ES-I3 (cell line): Measurements from ENCODE around the gene GNB1.
"Not testable (repeated sequence)": the region's sequence is repeated elsewhere in the genome, so short reads cannot be mapped to it uniquely, and the experiment has no call there.

Source experiments
- H3K36me3 ChIP-seq: 2 replicates; pipeline ENCODE4 v1.6.1; 2013; ENCODE audit warnings: mild to moderate bottlenecking, low read length, control low read depth, moderate library complexity; ENCODE audit not compliant: insufficient read depth
- H3K4me1 ChIP-seq: 2 replicates; pipeline ENCODE4 v1.6.1; 2013; ENCODE audit warnings: mild to moderate bottlenecking, control low read depth, low read length; ENCODE audit not compliant: insufficient read depth
- H3K9ac ChIP-seq: 2 replicates; pipeline ENCODE4 v1.6.1; 2013; ENCODE audit warnings: low read depth, mild to moderate bottlenecking, low read length, moderate library complexity
- H3K9me3 ChIP-seq: 2 replicates; pipeline ENCODE4 v1.6.1; 2013; ENCODE audit warnings: mild to moderate bottlenecking, low read length, moderate library complexity; ENCODE audit not compliant: control insufficient read depth, insufficient read depth

Gene GNB1

DNA sequence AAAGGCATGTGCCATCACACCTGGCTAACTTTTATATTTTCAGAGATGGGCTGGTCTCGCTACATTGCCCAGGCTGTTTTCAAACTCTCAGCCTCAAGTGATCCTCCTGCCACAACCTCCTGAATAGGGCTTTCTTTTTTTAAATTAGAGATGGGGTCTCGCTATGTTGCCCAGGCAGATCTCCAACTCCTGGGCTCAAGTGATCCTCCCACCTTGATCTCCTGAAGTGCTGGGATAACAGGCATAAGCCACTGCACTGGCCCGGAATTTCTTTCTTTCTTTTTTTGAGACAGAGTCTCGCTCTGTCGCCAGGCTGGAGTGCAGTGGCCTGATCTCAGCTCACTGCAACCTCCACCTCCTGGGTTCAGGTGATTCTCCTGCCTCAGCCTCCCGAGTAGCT, 34.7 kb downstream of the GNB1 start:
- H3K9ac ChIP-seq, H3K36me3 ChIP-seq, H3K9me3 ChIP-seq: not testable (repeated sequence)
- peaks cover 18% of the 10 kb centered on the region for H3K4me1 ChIP-seq

DNA sequence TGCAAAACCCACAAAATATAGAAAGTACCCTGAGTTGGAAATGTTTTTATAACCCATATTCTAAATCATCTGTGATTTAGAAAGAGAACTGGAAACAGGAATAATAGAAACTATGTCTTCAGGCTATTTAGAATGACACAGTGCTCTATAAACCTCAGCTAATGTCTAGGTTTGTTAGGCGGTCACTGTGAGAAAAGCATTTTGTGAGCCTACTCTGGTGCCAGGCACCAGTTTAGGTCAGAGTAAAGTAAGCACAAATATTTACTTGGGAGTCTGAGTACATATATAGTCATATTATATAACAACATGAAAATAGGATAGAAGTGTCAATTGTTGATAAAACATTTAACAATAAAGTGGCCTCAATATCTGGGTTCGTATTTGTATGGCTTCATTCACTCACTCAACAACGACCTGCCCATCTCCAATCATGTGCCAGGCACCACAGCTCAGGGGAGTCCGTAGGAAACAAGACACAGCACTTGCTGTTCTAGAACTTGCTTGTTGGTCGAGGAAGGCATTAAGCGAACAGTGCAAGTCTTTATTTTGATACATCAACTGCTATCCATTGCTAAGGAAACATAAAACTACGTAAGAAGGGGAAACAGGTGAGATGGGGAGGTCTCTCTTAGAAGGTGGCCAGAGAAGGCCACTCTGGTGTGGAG, 37.2 kb downstream of the GNB1 start:
- peaks cover 12% of the 10 kb centered on the region for H3K4me1 ChIP-seq
- no peak overlapping the region for H3K9ac ChIP-seq
- H3K36me3 ChIP-seq: no peaks in the 10 kb centered on the region
- H3K9me3 ChIP-seq: no peaks in the 10 kb centered on the region

DNA sequence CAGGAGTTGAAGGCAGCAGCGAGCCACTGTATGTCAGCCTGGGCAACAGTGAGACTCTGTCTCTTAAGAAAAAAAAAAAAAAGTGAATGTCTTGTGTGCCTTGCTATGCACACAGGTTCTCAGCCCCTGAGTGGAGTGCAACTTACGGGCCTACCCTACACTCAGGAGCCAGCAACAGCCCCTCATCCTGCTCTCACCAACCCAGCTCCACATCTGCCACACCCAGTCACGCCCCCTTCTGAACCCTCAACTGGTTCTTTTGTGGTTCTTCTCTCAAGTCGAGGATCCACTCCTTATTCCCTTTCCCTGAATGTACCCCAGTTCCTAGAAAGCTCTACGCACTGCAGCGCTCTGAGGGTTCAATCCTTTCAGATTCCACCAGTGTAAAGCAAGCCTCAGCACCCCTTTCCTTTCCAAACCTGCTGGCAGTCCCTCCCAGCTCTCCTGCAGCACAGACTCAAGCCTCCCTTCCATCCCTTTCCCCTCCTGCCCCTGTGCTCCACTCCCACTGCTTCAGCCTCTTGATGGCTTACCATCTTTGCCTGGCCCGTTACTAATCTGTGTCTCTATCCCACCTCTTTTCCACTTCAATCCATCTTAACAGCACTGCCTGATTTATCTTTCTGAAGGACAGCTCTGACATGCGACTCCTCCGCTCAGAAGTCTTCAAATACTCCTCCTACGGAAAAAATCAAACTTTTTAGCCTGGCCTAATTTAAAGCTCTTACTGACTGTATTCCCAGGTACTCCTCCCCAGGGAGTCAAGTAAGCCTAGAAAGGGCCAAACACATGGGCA, 38.1 kb downstream of the GNB1 start:
- Histone ChIP-seq H3K36me3 (no peaks in the 10 kb centered on the region), H3K9me3 (no peaks in the 10 kb centered on the region), H3K4me1 (peaks cover 7% of the 10 kb centered on the region; the same call in 1 of the 2 replicates), H3K9ac (no peak overlapping the region)

DNA sequence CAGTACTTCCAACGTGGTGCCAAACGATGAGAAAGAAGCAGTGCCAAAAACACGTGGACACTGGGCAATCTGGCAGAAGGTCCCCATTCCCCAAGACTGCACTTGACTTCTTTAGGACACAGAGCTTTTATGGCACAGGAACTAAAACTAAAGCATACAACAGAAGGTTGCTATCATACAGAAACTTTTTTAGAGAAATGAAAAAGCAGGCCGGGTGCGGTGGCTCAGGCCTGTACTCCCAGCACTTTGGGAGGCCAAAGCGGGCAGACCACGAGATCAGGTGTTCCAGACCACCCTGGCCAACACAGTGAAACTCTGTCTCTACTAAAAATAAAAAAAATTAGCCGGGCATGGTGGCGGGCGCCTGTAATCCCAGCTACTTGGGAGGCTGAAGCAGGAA, 43.0 kb downstream of the GNB1 start:
- Histone ChIP-seq H3K36me3 (peaks cover 3% of the 10 kb centered on the region; the same call in 1 of the 2 replicates), H3K9ac (no peak overlapping the region), H3K4me1 (peaks cover 3% of the 10 kb centered on the region; the same call in 1 of the 2 replicates), H3K9me3 (no peaks in the 10 kb centered on the region)

DNA sequence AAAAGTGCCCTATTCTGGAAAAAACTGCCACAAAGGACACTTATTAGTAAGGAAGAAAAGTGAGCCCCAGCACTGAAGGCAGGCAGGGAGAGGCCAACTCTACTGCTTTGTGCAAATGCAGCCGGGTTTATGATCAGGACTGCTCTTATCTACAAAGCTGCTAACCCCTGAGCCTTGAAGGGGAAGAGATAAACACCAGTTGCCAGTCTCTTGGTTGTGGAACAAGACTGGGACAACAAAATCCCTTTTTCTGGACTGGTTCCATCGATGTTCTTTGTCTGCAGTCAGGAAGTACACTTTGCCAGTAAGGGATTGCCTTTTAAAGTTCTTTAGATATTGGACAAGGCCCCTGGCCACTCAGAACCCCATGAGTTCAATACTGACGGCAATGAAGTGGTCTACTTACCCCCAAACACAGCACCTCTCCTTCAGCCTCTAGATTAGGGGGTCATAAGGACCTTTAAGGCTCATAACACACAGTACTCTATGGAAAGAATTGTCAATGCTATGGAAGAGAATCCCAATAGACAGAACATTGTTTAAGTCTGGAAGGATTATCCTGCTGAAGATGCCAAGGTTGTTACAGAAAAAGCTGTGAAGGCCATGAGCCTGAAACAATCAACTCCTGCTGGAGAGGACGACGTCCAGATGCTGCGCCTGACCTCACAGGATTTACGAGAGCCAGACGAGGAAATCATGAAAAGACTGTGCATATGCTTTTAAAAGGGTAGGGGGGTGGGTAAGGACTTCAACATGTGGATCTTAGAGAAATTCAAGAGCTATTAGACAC, 43.6 kb downstream of the GNB1 start:
- Histone ChIP-seq H3K9ac (no peak overlapping the region), H3K4me1 (peaks cover 3% of the 10 kb centered on the region; the same call in 1 of the 2 replicates), H3K9me3 (no peaks in the 10 kb centered on the region), H3K36me3 (peaks cover 3% of the 10 kb centered on the region; the same call in 1 of the 2 replicates)

DNA sequence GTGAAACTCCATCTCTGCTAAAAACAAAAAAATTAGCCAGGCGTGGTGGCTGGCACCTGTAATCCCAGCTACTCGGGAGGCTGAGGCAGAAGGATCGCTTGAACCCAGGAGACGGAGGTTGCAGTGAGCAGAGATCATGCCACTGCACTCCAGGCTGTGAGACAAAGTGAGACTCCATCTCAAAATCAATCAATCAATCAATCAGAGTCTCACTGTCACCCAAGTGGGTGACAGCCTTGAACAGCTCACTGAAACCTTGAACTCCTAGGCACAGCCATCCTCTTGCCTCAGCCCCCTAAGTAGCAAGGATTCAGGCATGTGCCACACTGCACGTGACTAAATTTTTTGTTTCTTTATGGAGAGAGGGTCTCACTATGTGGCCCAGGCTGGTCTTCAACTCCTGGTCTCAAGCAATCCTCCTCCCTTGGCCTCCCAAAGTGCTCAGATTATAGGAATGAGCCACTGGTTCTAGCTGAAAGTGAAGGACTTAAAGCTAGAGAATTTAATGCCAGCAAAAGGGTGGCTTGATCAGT, 44.4 kb downstream of the GNB1 start:
- Histone ChIP-seq H3K9me3 (no peaks in the 10 kb centered on the region), H3K9ac (no peak overlapping the region), H3K36me3 (peaks cover 3% of the 10 kb centered on the region; the same call in 1 of the 2 replicates), H3K4me1 (peaks cover 3% of the 10 kb centered on the region; the same call in 1 of the 2 replicates)

DNA sequence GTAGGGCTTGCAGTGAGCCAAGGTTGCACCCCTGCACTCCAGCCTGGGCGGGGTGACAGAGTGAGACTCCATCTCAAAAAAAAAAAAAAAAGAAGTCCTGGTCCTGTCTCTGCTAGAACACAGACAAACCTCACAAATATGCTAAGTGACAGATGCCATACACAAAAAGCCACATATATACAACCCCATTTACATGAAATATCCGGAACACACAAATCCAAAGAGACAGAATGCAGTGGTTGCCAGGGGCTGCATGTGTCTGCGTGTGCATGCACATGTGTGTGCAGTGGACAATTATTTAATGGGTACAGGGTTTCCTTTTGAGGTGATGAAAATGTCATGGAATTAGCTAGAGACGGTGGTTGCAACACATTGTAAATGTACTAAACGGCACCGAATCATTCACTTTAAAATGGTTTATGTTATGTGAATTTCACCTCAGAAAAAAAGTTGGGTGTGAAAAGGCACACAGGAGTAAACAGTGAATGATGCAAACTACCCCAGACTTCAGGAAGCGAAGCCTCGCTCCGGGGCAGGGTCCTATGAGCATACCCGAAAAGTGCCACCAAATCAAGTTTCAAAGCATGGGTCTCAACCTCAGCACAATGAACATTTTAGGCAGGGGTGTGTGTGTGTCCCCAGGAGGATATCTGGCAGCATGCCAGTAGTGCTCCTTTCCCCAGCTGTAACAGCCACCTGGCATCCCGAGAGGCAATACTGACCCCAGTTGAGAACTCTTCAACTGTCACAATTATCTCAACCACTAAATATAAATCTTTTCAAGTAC, 48.3 kb downstream of the GNB1 start:
- Histone ChIP-seq H3K4me1 (no peaks in the 10 kb centered on the region), H3K36me3 (peaks cover 3% of the 10 kb centered on the region; the same call in 1 of the 2 replicates), H3K9me3 (no peaks in the 10 kb centered on the region), H3K9ac (no peak overlapping the region)

DNA sequence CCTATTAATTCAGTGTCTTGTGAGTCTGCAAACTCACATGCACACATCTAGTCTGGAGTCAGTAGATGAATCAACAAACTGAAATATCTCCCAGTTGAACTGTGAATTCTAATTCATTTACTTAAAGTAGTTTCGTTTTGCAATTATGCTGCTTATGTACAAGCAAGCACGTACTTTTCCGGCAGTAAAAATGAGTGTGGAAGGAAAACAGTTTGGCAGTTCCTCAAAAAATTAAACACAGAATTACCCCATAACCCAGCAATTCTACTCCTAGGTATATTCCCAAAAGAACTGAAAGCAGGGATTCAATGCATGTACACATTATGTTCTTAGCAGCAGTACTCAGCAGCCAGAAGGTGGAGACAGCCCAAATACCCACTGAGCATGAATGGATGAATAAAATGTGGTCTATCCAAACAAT, 49.3 kb downstream of the GNB1 start:
- H3K9ac ChIP-seq: no peak overlapping the region
- H3K9me3 ChIP-seq: no peaks in the 10 kb centered on the region

DNA sequence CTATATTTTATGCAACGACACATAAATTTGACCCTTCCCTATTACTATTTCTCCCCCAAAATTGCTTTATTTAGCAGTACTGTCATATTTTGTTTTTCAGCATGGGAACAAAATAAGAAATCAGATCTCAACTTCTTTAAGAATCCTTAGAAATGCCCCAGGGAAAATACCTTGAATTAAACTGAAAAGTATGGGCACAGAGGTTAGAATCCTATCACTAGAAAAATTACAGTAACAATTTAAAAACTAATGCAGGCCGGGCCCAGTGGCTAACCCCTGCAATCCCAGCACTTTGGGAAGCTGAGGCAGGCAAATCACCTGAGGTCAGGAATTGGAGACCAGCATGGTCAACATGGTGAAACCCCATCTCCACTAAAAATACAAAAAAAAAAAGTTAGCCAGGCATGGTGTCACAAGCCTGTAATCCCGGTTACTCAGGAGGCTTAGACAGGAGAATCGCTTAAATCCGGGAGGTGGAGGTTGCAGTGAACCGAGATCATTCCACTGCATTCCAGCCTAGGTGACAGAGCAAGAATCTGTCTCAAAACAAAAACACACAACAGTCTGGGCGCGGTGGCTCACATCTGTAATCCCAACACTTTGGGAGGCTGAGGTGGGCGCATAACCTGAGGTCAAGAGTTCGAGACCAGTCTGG, 51.4 kb downstream of the GNB1 start:
- H3K9me3 ChIP-seq: no peaks in the 10 kb centered on the region
- peaks cover 4% of the 10 kb centered on the region; the same call in 1 of the 2 replicates for H3K36me3 ChIP-seq
- H3K4me1 ChIP-seq: no peaks in the 10 kb centered on the region
- no peak overlapping the region for H3K9ac ChIP-seq

More for the DNA sequence above, 49.3 kb downstream of the GNB1 start:
- Histone ChIP-seq H3K36me3 (peaks cover 3% of the 10 kb centered on the region), H3K4me1 (no peaks in the 10 kb centered on the region)

DNA sequence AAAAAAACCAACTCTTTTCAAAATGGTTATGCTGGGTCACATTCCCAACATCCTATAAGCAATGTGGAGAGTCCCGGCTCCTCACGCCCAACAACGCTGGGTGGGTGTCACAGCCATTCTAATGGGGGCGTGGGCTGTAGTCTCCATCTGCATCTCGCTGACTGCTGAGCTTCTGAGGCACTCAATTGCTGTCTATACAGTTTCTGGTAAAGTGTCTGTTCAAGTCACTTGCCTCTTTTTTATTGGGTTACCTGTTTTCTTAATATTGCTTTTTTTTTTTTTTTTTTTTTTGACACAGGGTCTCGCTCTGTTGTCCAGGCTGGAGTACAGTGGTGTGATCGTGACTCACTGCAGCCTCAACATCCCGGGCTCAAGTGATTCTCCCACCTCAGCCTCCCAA, 54.8 kb downstream of the GNB1 start:
- H3K9me3 ChIP-seq: no peaks in the 10 kb centered on the region
- peaks cover 4% of the 10 kb centered on the region; the same call in 1 of the 2 replicates for H3K36me3 ChIP-seq
- H3K4me1 ChIP-seq: no peaks in the 10 kb centered on the region; the same call in 1 of the 2 replicates
- no peak overlapping the region for H3K9ac ChIP-seq

DNA sequence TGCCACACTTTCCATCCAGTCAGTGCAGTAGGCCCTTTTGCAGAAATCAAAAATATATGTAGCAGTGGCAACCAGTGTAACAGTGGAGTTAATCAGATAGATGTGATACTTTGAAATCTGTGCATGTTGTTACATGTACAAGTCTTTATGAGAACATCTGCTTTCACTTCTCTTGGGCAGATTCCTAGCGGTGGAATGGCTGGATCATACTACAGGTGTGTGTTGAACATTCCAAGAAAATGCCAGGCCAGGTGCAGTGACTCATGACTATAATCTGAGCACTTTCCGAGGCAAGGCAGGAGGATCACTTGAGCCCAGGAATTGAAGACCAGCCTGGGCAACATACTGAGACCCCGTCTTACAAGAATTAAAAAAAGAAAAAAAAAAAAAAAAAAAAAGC, 55.3 kb downstream of the GNB1 start:
- H3K9me3 ChIP-seq: no peaks in the 10 kb centered on the region
- H3K4me1 ChIP-seq: no peaks in the 10 kb centered on the region; the same call in 1 of the 2 replicates
- H3K9ac ChIP-seq: no peak overlapping the region
- H3K36me3 ChIP-seq: peaks cover 4% of the 10 kb centered on the region; the same call in 1 of the 2 replicates

DNA sequence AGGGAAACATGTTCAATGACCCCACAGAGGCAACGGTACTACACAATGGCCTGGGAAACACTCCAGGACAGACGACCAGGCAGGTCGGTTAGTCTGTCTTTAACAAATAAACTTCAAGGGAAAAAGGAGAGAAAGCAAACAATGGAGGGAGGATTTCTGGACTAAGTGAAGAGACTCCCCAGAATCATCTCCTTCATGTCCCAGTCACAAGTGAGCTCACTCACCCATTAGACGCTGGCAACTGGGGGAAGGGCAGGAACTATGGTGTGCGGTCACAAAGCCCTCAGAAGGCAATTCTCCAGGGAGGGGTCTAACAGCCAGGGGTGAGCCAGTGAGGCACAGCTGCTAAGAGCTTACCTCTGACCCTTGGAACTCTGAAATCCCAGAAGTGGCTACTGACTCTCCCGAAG, 57.0 kb downstream of the GNB1 start:
- peaks cover 4% of the 10 kb centered on the region; the same call in 1 of the 2 replicates for H3K36me3 ChIP-seq
- H3K4me1 ChIP-seq: no peaks in the 10 kb centered on the region; the same call in 1 of the 2 replicates
- no peak overlapping the region for H3K9ac ChIP-seq

DNA sequence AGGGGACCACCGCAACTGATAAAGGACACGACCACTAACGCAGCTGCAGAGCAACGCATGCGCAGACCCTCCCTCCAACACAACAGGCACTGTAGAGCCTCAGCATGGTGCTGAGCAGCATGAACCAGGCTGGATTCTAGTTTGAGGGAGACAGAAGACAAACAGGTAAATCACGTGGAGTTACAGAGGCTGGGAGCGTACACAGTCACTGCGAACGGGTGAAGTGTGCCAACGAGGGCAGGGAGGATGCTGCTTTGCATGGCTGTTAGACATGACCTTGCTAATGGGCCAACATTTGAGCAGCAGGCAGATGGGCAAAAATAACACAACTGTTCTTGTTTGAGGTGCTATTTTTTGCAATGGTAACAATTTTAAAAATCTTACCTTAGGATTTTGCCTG, 57.4 kb downstream of the GNB1 start:
- H3K9ac ChIP-seq: no peak overlapping the region
- no peaks in the 10 kb centered on the region for H3K9me3 ChIP-seq
- peaks cover 4% of the 10 kb centered on the region; the same call in 1 of the 2 replicates for H3K36me3 ChIP-seq
- H3K4me1 ChIP-seq: no peaks in the 10 kb centered on the region; the same call in 1 of the 2 replicates

More for the DNA sequence above, 57.0 kb downstream of the GNB1 start:
- no peaks in the 10 kb centered on the region for H3K9me3 ChIP-seq
